GM19099 (cell line): ENCODE data around the gene CC2D1A.
A peak's percentile ranks its signal among the peaks of the same experiment; 100 is the strongest.

Source experiments
- POLR2A ChIP-seq: IDR thresholded peaks from 3 replicates; pipeline ENCODE4 v1.6.1; 2011; ENCODE audit warnings: low read depth; ENCODE audit not compliant: insufficient read length; ENCODE audit errors: extremely low read depth

CC2D1A gene

DNA sequence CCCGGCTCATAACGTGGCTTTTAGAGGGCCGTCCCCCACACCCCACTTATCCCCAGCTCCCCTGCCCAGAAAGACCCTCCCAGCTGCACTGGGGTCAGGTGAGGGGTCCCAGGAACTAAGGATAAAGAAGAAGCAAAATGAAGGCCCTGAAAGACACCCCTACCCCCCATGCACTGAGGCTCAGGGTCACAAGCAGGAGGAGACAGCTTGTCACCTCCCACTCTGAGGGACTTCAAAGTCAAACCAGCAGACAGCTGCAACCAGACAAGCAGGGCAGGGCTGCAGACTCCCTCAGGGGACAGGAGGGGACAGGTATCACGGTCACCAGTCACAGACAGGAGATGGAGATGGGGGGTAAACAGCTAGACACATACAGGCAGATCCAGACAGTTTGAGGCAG, 35.1 kb upstream of the CC2D1A start:
- TF ChIP-seq POLR2A: no peak

- TF ChIP-seq POLR2A: no peak
These were observed 33.7 kb upstream of the CC2D1A start for GRCh38 chr19:13872339-13872694.

DNA sequence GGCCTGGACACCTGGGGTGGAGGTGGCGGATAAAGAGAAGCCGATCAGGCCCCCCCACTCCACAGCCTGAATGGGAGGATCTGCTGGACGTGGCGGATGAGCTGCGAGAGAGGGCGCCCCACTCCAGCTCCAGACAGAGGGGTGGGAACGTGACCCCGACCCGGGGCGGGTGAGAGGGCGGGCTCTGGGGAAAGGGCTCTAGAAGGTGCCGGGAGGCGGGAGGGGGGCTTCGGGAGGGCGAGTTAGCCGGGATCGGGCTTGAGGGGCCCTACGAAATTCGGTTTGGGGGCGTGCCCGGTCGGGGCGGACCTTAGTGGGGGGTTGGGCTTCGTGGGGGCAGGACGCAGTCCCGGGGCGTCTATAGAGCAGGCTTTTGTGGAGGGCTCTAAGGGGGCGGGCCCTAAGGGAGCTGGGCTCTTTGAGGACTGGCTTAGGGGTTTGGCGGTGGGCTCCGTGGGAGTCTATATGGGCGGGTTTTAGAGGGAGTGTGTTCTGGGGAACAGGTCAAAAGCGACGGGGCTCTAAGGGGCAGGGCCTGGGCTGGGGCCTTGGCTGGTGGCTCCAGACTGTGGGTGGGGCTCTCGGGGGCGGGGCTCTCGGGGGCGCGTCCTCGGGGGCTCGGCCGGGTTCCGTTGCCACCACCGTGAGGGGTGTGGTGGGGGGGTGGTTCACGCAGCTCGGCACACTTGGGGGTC, 33.2 kb upstream of the CC2D1A start:
- no peak for TF ChIP-seq POLR2A

GRCh38 chr19:13873834-13874515, 32.0 kb upstream of the CC2D1A start:
- no peak for TF ChIP-seq POLR2A

- no peak for TF ChIP-seq POLR2A
These were observed 30.2 kb upstream of the CC2D1A start for GRCh38 chr19:13875824-13876223.

GRCh38 chr19:13876834-13877233, 29.2 kb upstream of the CC2D1A start, which contains the start of gene NANOS3:
NANOS3 (plus strand) TSS chr19:13877134; CDS start chr19:13877249, 115 bp downstream.
- TF ChIP-seq POLR2A: no peak

- no peak for TF ChIP-seq POLR2A
These were observed 28.7 kb upstream of the CC2D1A start for GRCh38 chr19:13877303-13877702.

DNA sequence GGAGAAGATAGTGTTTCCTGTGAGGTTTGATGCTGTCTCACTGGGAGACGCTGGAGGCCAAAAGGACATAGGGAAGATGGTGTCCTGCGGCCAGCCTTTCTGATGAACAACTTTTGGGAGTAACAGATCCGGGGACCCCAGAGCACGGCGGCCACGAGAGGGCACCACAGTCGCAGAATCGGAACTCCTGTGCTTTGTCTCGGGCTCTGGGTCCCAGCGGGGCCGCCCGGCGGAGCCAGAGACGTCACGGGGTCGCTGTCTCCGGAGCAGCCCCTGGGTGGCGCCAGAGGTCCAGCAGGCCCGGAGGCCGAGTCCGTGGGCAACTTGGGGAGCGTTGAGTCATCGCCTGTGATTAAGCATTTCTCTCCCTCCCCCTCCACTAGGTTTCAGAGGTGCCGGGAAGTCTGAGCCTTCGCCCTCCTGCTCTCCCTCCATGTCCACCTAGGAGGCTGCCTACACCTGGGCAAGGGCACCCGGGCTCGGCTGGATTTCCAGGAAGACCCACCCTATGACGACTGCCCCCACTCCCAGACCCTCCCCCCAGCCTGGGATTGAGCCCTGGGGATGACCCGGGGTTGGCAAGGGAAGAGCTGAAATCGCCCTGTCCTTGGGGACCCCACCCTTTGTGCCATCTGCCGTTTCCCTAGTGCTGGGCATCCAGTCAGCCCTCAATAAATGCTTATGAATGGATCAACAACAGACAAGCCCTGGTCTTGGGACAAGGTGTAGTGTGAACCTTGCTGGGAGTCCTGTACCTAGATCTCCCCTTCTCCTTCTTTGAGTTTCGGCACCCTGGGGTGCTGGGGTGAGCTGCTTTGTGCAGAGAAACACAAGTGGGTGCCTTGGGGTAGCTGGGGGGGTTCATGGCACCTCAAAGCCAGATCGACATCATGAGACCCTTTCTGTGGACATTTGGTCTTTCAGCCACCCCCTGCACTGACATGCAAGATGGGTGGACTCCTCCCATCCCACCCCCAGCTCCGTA, 25.6 kb upstream of the CC2D1A start:
- TF ChIP-seq POLR2A: peak; percentile 44

DNA sequence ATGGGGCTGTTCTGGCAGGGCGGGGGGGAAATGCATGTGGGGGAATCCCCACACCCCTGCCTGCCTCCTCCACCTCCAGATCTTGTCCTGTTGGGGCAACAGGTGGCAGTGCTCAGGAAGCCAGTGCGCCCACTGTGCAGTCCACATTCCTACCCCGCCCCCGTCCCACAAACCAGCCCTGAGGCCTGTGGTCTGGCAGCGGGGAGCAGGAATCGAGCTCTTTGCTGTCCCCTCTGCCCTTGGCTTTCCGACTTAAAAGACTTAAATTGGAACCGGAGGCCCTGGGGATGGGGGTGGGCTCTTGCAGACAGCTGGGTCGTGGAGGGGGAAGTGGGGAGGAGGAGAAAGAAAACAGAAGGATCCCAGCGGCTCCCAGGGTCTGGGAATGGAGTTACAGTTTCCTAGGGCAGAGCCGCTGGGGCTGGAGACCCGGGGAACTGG, 24.7 kb upstream of the CC2D1A start:
- TF ChIP-seq POLR2A: no peak

DNA sequence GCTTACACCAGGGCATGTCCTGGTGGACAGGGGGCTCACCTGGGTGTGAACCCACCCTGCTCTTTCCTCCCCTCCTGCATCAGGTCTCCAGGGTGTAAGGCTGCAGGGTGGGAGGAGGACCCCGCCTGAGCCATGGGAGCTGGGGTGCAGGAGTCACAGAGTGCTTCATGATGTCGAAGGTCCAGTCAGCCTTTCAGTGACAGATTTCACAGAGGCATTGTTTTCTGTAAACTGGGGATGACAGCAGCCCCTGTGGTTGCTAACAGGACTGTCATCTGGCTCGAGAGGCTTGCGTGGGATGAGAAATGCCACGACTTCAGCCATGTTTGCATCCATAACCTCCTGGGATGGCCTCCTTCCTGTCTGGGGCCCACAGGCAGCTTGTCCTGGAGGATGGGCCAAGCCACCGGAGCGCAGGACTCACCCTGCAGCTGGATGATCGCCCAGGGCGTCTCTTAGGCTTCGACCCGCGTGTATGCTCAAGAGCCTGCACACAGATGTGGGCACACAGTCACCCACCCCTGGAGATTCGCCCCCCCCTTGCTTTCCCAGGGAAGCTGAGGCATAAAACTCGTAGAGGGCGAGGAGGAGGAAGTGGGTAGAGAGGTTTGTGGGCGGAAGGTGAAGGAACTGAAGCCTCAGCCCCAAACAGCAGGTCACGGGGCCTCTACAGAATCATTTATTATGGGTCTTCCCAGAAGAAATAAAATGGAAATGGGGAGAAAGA, 24.1 kb upstream of the CC2D1A start:
- TF ChIP-seq POLR2A: no peak

- TF ChIP-seq POLR2A: no peak
These were observed 23.6 kb upstream of the CC2D1A start for GRCh38 chr19:13882419-13882795.

- no peak for TF ChIP-seq POLR2A
These were observed 23.2 kb upstream of the CC2D1A start for GRCh38 chr19:13882836-13883235.

DNA sequence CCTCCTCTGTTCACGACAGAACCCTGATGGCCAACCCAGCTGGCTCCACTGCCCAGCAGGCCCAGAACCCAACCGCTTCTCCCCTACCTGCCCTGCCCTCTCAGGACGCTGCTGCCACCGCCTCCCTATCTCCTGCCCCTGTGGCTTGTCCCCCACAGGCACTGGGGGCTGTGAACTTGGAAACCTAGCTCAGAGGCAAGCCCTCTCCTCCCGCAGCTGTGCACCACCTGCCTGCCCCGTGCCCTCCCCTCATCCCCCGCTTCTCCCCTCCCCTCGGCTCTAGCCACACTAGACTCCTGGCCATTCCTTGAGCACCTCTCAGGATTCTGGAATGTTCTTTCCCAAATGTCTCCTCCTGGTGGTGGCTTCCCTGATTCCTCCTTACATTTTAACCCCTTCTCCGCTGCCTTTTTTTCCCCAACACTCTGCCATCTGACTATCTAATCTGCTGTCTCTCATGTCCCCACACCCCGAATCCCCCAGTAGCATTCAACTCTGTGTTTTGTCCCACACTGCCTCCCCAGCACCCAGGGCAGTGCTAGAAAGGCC, 22.4 kb upstream of the CC2D1A start:
- no peak for TF ChIP-seq POLR2A
